ENCODE data around the gene SMYD4.

- TF ChIP-seq CTCF (conservative IDR thresholded peaks at IDR 0.05; ENCODE audit: low read depth in 2 of 2), result no peak
- no peak for TF ChIP-seq ZNF331 (CRISPR knock-in tag; IDR thresholded peaks at IDR 0.05; ENCODE audit: low read depth)
- no peak for TF ChIP-seq POLR2AphosphoS5 (IDR thresholded peaks at IDR 0.05; ENCODE audit: low read depth)
- no peak for TF ChIP-seq EZH2phosphoT487 (IDR thresholded peaks at IDR 0.05; ENCODE audit: unreplicated experiment)
- no peak for TF ChIP-seq EZH2 (IDR thresholded peaks at IDR 0.05; ENCODE audit: low read depth, unreplicated experiment)
- TF ChIP-seq ZNF462 (CRISPR knock-in tag; IDR thresholded peaks at IDR 0.05), result no peak
- no peak for TF ChIP-seq REST (IDR thresholded peaks at IDR 0.05; ENCODE audit: unreplicated experiment)
- no peak for TF ChIP-seq NANOG (IDR thresholded peaks at IDR 0.05; ENCODE audit: borderline replicate concordance)
These were observed 21.1 kb downstream of the SMYD4 start for GRCh38 chr17:1808644-1809043.
